ENCODE data around the gene ZNF624. TPM values are rescaled to one million over a fixed set of nuclear protein-coding genes. Genes with fewer than 3 reads are reported as not detected.
A peak's percentile ranks its signal among the peaks of the same experiment; 100 is the strongest.

The ZNF624 gene
- total RNA-seq, 1 donor from 2014 or later: 4.4 TPM

GRCh38 chr17:16593356-16594102 is 60.1 kb downstream of the ZNF624 start:
- DNase-seq (ENCODE audit: low read depth, low spot score): no peak

GRCh38 chr17:16589097-16589969 is 64.3 kb downstream of the ZNF624 start:
- DNase-seq (ENCODE audit: low read depth, low spot score): peak; percentile 22

GRCh38 chr17:16585796-16586195 is 67.9 kb downstream of the ZNF624 start:
- DNase-seq (ENCODE audit: low read depth, low spot score): no peak

DNA sequence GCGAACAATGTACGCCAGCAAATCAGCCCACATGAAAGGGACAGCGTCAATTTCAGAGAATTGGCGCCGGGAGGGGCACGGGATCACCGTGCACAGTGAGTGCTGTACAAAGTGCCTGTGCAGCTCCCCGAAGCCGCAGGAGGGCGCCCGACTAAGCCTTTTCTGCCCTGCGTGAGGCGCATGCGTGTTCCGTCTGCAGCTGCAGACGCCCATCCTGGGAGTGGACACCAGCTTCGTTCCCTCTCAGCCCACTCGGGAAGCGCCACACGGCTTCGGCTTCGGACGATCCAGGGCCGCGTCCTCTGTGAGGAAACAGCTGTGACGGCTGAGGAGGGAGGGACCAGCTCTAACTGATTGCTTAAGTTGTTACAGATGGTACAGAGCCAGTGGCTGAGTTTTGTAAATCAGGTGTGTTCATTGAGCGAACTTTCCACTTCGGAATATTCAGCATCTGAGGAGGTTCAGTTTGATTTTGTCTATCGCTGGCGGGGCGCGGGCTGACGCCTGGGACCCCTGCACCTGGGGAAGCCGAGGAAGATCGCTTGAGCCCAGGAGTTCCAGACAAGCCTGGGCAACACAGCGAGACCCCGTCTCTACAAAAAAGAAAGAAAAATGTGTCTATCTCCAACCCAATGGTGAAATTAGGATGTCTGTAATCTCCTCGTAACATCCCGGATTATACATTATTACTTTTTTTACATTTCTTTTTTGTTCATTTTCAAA is 69.2 kb downstream of the ZNF624 start:
- peak; percentile 49 for DNase-seq (ENCODE audit: low read depth, low spot score)

DNA sequence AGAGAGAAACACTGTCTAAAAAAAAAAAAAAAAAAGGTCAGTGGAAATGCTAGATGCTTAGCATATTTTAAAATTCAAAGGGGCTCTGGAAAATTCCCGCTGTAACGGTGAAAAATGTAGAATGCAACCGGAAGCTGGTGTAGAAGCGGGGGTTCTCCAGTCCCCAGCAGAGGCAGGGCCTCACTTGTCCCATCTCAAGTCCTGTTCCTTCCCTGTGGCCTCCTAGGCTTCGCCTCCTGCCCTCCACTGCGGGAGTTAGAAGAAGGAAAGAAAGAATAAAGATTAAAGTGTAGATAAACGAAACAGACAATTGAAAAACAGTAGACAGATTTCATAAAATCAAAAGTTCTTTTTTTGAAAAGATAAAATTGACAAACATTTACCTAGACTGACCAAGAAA is 69.9 kb downstream of the ZNF624 start:
- no peak for DNase-seq (ENCODE audit: low read depth, low spot score)

DNA sequence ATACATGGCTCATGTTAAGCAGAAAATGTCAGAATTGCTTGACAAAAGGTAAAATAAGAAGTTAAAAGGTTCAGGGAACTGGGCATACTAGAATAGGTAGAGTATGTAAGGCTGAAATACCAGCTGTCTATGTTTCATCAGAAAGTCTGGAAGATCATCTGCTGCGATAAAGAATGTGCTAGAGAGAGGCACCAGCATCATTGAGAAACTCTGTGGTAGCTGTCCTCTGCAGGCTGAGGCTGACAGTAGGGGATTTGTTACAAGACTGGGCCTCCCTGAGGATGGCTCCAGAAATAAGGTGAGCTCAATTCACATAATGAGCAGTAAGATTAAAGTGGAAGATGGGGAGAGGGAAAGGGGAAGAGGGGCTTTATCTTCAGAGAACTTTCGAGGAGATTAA is 80.2 kb downstream of the ZNF624 start:
- no peak for DNase-seq (ENCODE audit: low read depth, low spot score)

Other genes starting within 250 kb of the ZNF624 start
- gene TRPV2, start 238.3 kb downstream of the ZNF624 start, total RNA-seq: 10.4 and 24.3 TPM in 2 replicates
- 2.0 and 3.6 TPM in 2 replicates for gene LRRC75A, start 161.7 kb downstream of the ZNF624 start, total RNA-seq
- 4.0 and 4.2 TPM in 2 replicates for gene ZNF287, start 84.6 kb downstream of the ZNF624 start, total RNA-seq
- 2.6 and 7.2 TPM in 2 replicates for gene CCDC144A, start 36.4 kb upstream of the ZNF624 start, total RNA-seq

All from pulmonary artery endothelial cell (primary cell).